H9 (cell line): ENCODE measurements around the gene AFDN. TPM values are rescaled to one million over a fixed set of nuclear protein-coding genes. Genes with fewer than 3 reads are reported as not detected.
A peak's percentile ranks its signal among the peaks of the same experiment; 100 is the strongest.

Experiments used
- DNase-seq: peaks from one replicate; pipeline ENCODE4 v3.0.0-alpha.2; 2017
- H2AFZ ChIP-seq: one replicate; pipeline ENCODE4 v1.6.1; 2013; ENCODE audit warnings: mild to moderate bottlenecking, low read length, control low read depth, moderate library complexity
- H2AK5ac ChIP-seq: 2 replicates; pipeline ENCODE4 v1.6.1; 2013; ENCODE audit warnings: low read length, control low read depth, mixed read lengths; ENCODE audit not compliant: insufficient read length
- H2BK120ac ChIP-seq: one replicate; pipeline ENCODE4 v1.6.1; 2013; ENCODE audit warnings: low read depth, mild to moderate bottlenecking, low read length, control low read depth, inconsistent platforms; ENCODE audit not compliant: poor library complexity, severe bottlenecking
- H2BK12ac ChIP-seq: 2 replicates; pipeline ENCODE4 v1.6.1; 2013; ENCODE audit warnings: low read length, control low read depth, mixed read lengths, low read depth; ENCODE audit not compliant: insufficient read length
- H2BK15ac ChIP-seq: 2 replicates; pipeline ENCODE4 v1.6.1; 2013; ENCODE audit warnings: low read depth, low read length, control low read depth
- H2BK20ac ChIP-seq: one replicate; pipeline ENCODE4 v1.6.1; 2013; ENCODE audit warnings: low read depth, mild to moderate bottlenecking, low read length, control low read depth, inconsistent platforms; ENCODE audit not compliant: poor library complexity, severe bottlenecking
- H2BK5ac ChIP-seq: 2 replicates; pipeline ENCODE4 v1.6.1; 2013; ENCODE audit warnings: low read length, control low read depth, mixed read lengths; ENCODE audit not compliant: insufficient read length
- H3K14ac ChIP-seq: 2 replicates; pipeline ENCODE4 v1.6.1; 2013; ENCODE audit warnings: low read length, control low read depth; ENCODE audit not compliant: insufficient read depth
- H3K18ac ChIP-seq: 2 replicates; pipeline ENCODE4 v1.6.1; 2013; ENCODE audit warnings: low read depth, mild to moderate bottlenecking, mixed read lengths, low read length, control low read depth; ENCODE audit not compliant: insufficient read length
- H3K23ac ChIP-seq: 2 replicates; pipeline ENCODE4 v1.6.1; 2013; ENCODE audit warnings: low read length, control low read depth, mixed read lengths, low read depth; ENCODE audit not compliant: insufficient read length
- H3K23me2 ChIP-seq: 2 replicates; pipeline ENCODE4 v1.6.1; 2013; ENCODE audit warnings: low read depth, mild to moderate bottlenecking, mixed read lengths, low read length, control low read depth; ENCODE audit not compliant: insufficient read length, poor library complexity, severe bottlenecking
- H3K27ac ChIP-seq: 2 replicates; pipeline ENCODE4 v1.5.1; 2013; ENCODE audit warnings: low read length, control low read depth, mixed read lengths, low read depth; ENCODE audit not compliant: insufficient read length
- H3K27me3 ChIP-seq: 2 replicates; pipeline ENCODE4 v1.6.1; 2013; ENCODE audit warnings: low read length, control low read depth, inconsistent platforms; ENCODE audit not compliant: insufficient read depth
- H3K4ac ChIP-seq: 2 replicates; pipeline ENCODE4 v1.6.1; 2013; ENCODE audit warnings: low read depth, mild to moderate bottlenecking, control low read depth, inconsistent platforms, low read length, moderate library complexity
- H3K4me1 ChIP-seq: 2 replicates; pipeline ENCODE4 v1.6.1; 2013; ENCODE audit warnings: low read length, control low read depth, inconsistent platforms; ENCODE audit not compliant: insufficient read depth
- H3K4me2 ChIP-seq: 2 replicates; pipeline ENCODE4 v1.6.1; 2013; ENCODE audit warnings: low read length, control low read depth, mixed read lengths; ENCODE audit not compliant: insufficient read length, insufficient read depth
- H3K56ac ChIP-seq: 2 replicates; pipeline ENCODE4 v1.6.1; 2013; ENCODE audit warnings: low read depth, mild to moderate bottlenecking, mixed read lengths, low read length, control low read depth; ENCODE audit not compliant: insufficient read length
- H3K79me1 ChIP-seq: 2 replicates; pipeline ENCODE4 v1.6.1; 2013; ENCODE audit warnings: low read depth, mild to moderate bottlenecking, moderate library complexity, low read length, control low read depth, inconsistent platforms; ENCODE audit not compliant: insufficient read depth, poor library complexity, severe bottlenecking
- H3K79me2 ChIP-seq: 2 replicates; pipeline ENCODE4 v1.6.1; 2013; ENCODE audit warnings: low read length, control low read depth, inconsistent platforms; ENCODE audit not compliant: insufficient read depth
- H3K9ac ChIP-seq: 2 replicates; pipeline ENCODE4 v1.6.1; 2013; ENCODE audit warnings: low read length, control low read depth, mixed read lengths; ENCODE audit not compliant: insufficient read length; ENCODE audit errors: extremely low read depth
- H3K9me3 ChIP-seq: one replicate; pipeline ENCODE4 v1.6.1; 2013; ENCODE audit warnings: low read depth, low read length, inconsistent platforms; ENCODE audit not compliant: control insufficient read depth
- H3T11ph ChIP-seq: one replicate; pipeline ENCODE4 v1.6.1; 2013; ENCODE audit warnings: mild to moderate bottlenecking, low read length, control low read depth, inconsistent platforms
- H4K20me1 ChIP-seq: one replicate; pipeline ENCODE4 v1.6.1; 2013; ENCODE audit not compliant: control insufficient read depth, insufficient read length, insufficient read depth
- H4K5ac ChIP-seq: 2 replicates; pipeline ENCODE4 v1.6.1; 2013; ENCODE audit warnings: low read depth, mild to moderate bottlenecking, mixed read lengths, low read length, control low read depth; ENCODE audit not compliant: insufficient read length
- H4K8ac ChIP-seq: replicated peaks from 2 replicates; pipeline ENCODE4 v1.6.1; 2013; ENCODE audit warnings: low read length, control low read depth, mixed read lengths, low read depth; ENCODE audit not compliant: insufficient read length
- H4K91ac ChIP-seq: 2 replicates; pipeline ENCODE4 v1.6.1; 2013; ENCODE audit warnings: low read depth, mild to moderate bottlenecking, moderate library complexity, mixed read lengths, low read length, control low read depth; ENCODE audit not compliant: insufficient read length
- H3K27ac Mint-ChIP-seq, 3 experiments: 2 replicates in 2 of 3; 3 replicates in 1 of 3; pipeline ENCODE4 v1.8.0; 2020 to 2021; ENCODE audit warnings: mixed read lengths in 3 of 3, mild to moderate bottlenecking in 1 of 3, moderate library complexity in 1 of 3
- H3K27me3 Mint-ChIP-seq: 2 replicates; pipeline ENCODE4 v1.8.0; 2021; ENCODE audit warnings: low read depth, mild to moderate bottlenecking, moderate library complexity, mixed read lengths
- H3K36me3 Mint-ChIP-seq, 3 experiments: 2 replicates in 2 of 3; 3 replicates in 1 of 3; pipeline ENCODE4 v1.8.0; 2020 to 2021; ENCODE audit warnings: low read depth in 3 of 3, mixed read lengths in 3 of 3; ENCODE audit not compliant: insufficient read depth in 1 of 3
- H3K4me1 Mint-ChIP-seq, 2 experiments: 2 replicates each; pipeline ENCODE4 v1.8.0; 2020; ENCODE audit warnings: mixed read lengths in 2 of 2
- H3K4me3 Mint-ChIP-seq, 2 experiments: 2 replicates in 1 of 2; 3 replicates in 1 of 2; pipeline ENCODE4 v1.8.0; 2020 to 2021; ENCODE audit warnings: mild to moderate bottlenecking in 2 of 2, mixed read lengths in 2 of 2, moderate library complexity in 1 of 2
- H3K9me3 Mint-ChIP-seq, 2 experiments: 2 replicates in 1 of 2; 3 replicates in 1 of 2; pipeline ENCODE4 v1.8.0; 2020; ENCODE audit warnings: mild to moderate bottlenecking in 2 of 2, mixed read lengths in 2 of 2, moderate library complexity in 1 of 2
- WGBS: extraction: QIAGEN DNeasy Blood & Tissue Kit; methylation state at CpG from one replicate; pipeline ENCODE4 v1.1.7; 2013; ENCODE audit warnings: missing lambda C conversion rate, low lambda C conversion rate, mixed read lengths; ENCODE audit not compliant: insufficient read length; ENCODE audit errors: extremely low coverage; 5-methylcytosine and 5-hydroxymethylcytosine counted together
- total RNA-seq: library from RNA; stranded (reverse); gene quantifications from 2 replicates; pipeline ENCODE4 v1.2.1, GENCODE V29; 2021
- TF ChIP-seq, protein P1 (sequence below): fragments of 200-600 bp; sonication (generic); conservative IDR thresholded peaks from 3 replicates; pipeline ENCODE4 v1.8.0; 2021; ENCODE audit warnings: antibody characterized with exemption, mild to moderate bottlenecking

Gene AFDN
- total RNA-seq, 1 experiment from 2014 or later: 157 TPM

DNA sequence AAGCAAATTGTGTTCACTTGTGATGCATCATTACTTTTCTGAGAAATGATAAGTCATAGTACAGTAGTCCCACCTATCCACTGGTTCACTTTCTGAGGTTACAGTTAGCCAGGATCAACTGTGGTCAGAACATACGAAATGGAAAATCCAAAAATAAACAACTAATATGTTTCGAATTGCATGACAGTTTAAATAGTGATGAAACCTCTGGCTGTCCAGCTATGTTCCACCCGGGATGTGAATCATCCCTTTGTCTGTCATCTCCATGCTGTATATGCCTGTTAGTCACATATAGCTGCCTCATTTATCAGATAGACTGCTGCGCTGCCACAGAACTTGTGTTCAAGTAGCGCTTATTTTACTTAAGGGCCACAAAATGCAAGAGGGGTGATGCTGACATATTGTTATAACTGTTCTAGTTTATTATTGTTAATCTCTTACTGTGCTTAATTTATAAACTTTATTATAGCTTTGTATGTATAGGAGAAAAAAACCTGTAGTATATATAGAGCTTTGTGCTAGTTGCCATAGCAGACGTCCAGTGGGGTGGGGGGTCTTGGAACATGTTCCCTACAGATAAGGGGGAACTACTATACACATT, 29.2 kb downstream of the AFDN start:
- Histone ChIP-seq H2BK120ac (no peak overlapping the region), H2AFZ (no peak overlapping the region), H4K91ac (no peak overlapping the region), H3K79me2 (peaks cover 48% of the 10 kb centered on the region), H3K27me3 (no peaks in the 10 kb centered on the region), H3K56ac (no peak overlapping the region), H3K4me2 (no peak overlapping the region), H3K4ac (no peak overlapping the region), H4K20me1 (no peaks in the 10 kb centered on the region), H4K5ac (no peak overlapping the region), H2AK5ac (no peak overlapping the region), H2BK5ac (no peak overlapping the region), H2BK15ac (no peak overlapping the region), H3K23ac (no peak overlapping the region), H2BK20ac (no peak overlapping the region), H2BK12ac (no peak overlapping the region), H3K23me2 (no peaks in the 10 kb centered on the region), H3T11ph (no peak overlapping the region), H4K8ac (no peak overlapping the region), H3K79me1 (peaks cover 4% of the 10 kb centered on the region), H3K27ac (peak overlapping the region; percentile 33), H3K14ac (no peak overlapping the region), H3K4me1 (peaks cover 7% of the 10 kb centered on the region; the same call in 1 of the 2 replicates), H3K18ac (no peak overlapping the region), H3K9ac (no peak overlapping the region), H3K9me3 (no peaks in the 10 kb centered on the region)
- Mint-ChIP-seq H3K4me3 (no peak overlapping the region), H3K4me1 (peaks cover 69 to 86% of the 10 kb centered on the region in 2 experiments), H3K9me3 (no peaks in the 10 kb centered on the region), H3K36me3 (no peaks in the 10 kb centered on the region; a peak in 1 of 7 replicates), H3K27ac (no peak overlapping the region; a peak in 2 of 7 replicates), H3K27me3 (no peaks in the 10 kb centered on the region)
- no CpG with 5 or more reads among the region's 6 CpGs for WGBS
- DNase-seq: no peak
- TF ChIP-seq, protein P1, sequence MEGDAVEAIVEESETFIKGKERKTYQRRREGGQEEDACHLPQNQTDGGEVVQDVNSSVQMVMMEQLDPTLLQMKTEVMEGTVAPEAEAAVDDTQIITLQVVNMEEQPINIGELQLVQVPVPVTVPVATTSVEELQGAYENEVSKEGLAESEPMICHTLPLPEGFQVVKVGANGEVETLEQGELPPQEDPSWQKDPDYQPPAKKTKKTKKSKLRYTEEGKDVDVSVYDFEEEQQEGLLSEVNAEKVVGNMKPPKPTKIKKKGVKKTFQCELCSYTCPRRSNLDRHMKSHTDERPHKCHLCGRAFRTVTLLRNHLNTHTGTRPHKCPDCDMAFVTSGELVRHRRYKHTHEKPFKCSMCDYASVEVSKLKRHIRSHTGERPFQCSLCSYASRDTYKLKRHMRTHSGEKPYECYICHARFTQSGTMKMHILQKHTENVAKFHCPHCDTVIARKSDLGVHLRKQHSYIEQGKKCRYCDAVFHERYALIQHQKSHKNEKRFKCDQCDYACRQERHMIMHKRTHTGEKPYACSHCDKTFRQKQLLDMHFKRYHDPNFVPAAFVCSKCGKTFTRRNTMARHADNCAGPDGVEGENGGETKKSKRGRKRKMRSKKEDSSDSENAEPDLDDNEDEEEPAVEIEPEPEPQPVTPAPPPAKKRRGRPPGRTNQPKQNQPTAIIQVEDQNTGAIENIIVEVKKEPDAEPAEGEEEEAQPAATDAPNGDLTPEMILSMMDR: no peak
